NCI-H2196 (cell line): ENCODE results near the gene LRRK1.

Experiments used
- DNase-seq: peaks from one replicate; lab custom pipeline; 2025; ENCODE audit not compliant: unreplicated experiment; lab: John Stamatoyannopoulos, UW

The LRRK1 gene

GRCh38 chr15:100918690-100919480 is at the start of gene LRRK1:
LRRK1 (plus strand) TSS chr15:100919357; CDS start chr15:100924633, 5,276 bp downstream.
- peak; percentile 11 for DNase-seq

GRCh38 chr15:100873029-100873677 is 46.0 kb upstream of the LRRK1 start:
- DNase-seq = peak; percentile 71

GRCh38 chr15:100875495-100875894 is 43.7 kb upstream of the LRRK1 start:
- DNase-seq = no peak

GRCh38 chr15:100875976-100876375 is 43.2 kb upstream of the LRRK1 start:
- no peak for DNase-seq

GRCh38 chr15:100877551-100877950 is 41.6 kb upstream of the LRRK1 start:
- no peak for DNase-seq

GRCh38 chr15:100878130-100878529 is 41.0 kb upstream of the LRRK1 start:
- DNase-seq = no peak

GRCh38 chr15:100878648-100879047 is 40.5 kb upstream of the LRRK1 start:
- DNase-seq = no peak

- no peak for DNase-seq
Observed at GRCh38 chr15:100879061-100879463, 40.1 kb upstream of the LRRK1 start.

- DNase-seq = no peak
Observed at GRCh38 chr15:100879464-100880138, 39.6 kb upstream of the LRRK1 start, which contains the start of gene ALDH1A3. ALDH1A3 (plus strand) TSS chr15:100879831; CDS start chr15:100879908, 77 bp downstream.

GRCh38 chr15:100880139-100880896 is 38.8 kb upstream of the LRRK1 start:
- no peak for DNase-seq

- DNase-seq = no peak
Observed at GRCh38 chr15:100880897-100881242, 38.3 kb upstream of the LRRK1 start.

- no peak for DNase-seq
Observed at GRCh38 chr15:100881573-100882336, 37.4 kb upstream of the LRRK1 start.

GRCh38 chr15:100885116-100885515 is 34.0 kb upstream of the LRRK1 start:
- DNase-seq = no peak

- no peak for DNase-seq
Observed at GRCh38 chr15:100885811-100886210, 33.3 kb upstream of the LRRK1 start.

- no peak for DNase-seq
Observed at GRCh38 chr15:100887211-100887913, 31.8 kb upstream of the LRRK1 start.

GRCh38 chr15:100889385-100890050 is 29.6 kb upstream of the LRRK1 start:
- no peak for DNase-seq

GRCh38 chr15:100890051-100890720 is 29.0 kb upstream of the LRRK1 start:
- no peak for DNase-seq

- no peak for DNase-seq
Observed at GRCh38 chr15:100890850-100891249, 28.3 kb upstream of the LRRK1 start.
